PC-9 (cell line): ENCODE data around the gene TMEM184C. TPM values are rescaled to one million over a fixed set of nuclear protein-coding genes. Genes with fewer than 3 reads are reported as not detected.

ENCODE experiments used
- BruUV-seq: library from RNA; stranded (reverse); fragments of 400-500 nt; replicated peaks from 2 replicates; lab custom pipeline; 2021; lab: Mats Ljungman, UMichigan
- CTCF ChIA-PET: fragments of 300-600 bp; sonication (Branson Sonifier 250); formaldehyde crosslinking; loops from one replicate; lab custom pipeline; 2022; ENCODE audit warnings: antibody characterized with exemption; lab: Charles Lee
- POLR2A ChIA-PET: fragments of 300-600 bp; sonication (Branson Sonifier 250); formaldehyde crosslinking; loops from one replicate; lab custom pipeline; 2022; ENCODE audit warnings: antibody characterized with exemption; ENCODE audit not compliant: unreplicated experiment; lab: Charles Lee
- DNase-seq, 2 experiments: peaks; one replicate each; pipeline versions ENCODE4 v3.0.0 to v3.0.0-alpha.2; 2015 to 2022; ENCODE audit warnings: mixed read lengths in 1 of 2
- H2AFZ ChIP-seq: fragments of 200-600 bp; sonication (generic); 2 replicates; pipeline ENCODE4 v1.8.1; 2017; ENCODE audit warnings: antibody characterized with exemption
- H3F3A ChIP-seq: fragments of 200-600 bp; sonication (generic); 2 replicates; pipeline ENCODE4 v1.8.1; 2017; ENCODE audit warnings: antibody characterized with exemption, mild to moderate bottlenecking, low read depth; ENCODE audit not compliant: insufficient read depth
- H3K27ac ChIP-seq: fragments of 200-600 bp; sonication (generic); 2 replicates; pipeline ENCODE4 v1.6.1; 2016; ENCODE audit warnings: mixed run types
- H3K27me3 ChIP-seq: fragments of 200-600 bp; sonication (generic); 2 replicates; pipeline ENCODE4 v1.6.1; 2016; ENCODE audit warnings: low read depth, mixed run types; ENCODE audit not compliant: insufficient read depth
- H3K36me3 ChIP-seq: fragments of 200-600 bp; sonication (generic); 2 replicates; pipeline ENCODE4 v1.6.1; 2016; ENCODE audit warnings: low read depth, mixed run types
- H3K4me1 ChIP-seq: fragments of 200-600 bp; sonication (generic); replicated peaks from 2 replicates; pipeline ENCODE4 v1.6.1; 2016; ENCODE audit warnings: mixed run types; ENCODE audit not compliant: insufficient read depth
- H3K4me2 ChIP-seq: fragments of 200-600 bp; sonication (generic); 2 replicates; pipeline ENCODE4 v1.6.1; 2017; ENCODE audit warnings: mixed run types
- H3K4me3 ChIP-seq: fragments of 200-600 bp; sonication (generic); 2 replicates; pipeline ENCODE4 v1.6.1; 2016; ENCODE audit warnings: mixed run types
- H3K79me2 ChIP-seq: fragments of 200-600 bp; sonication (generic); 2 replicates; pipeline ENCODE4 v1.6.1; 2017; ENCODE audit warnings: low read depth, mixed run types
- H3K9me2 ChIP-seq: fragments of 200-600 bp; sonication (generic); 2 replicates; pipeline ENCODE4 v1.8.1; 2017; ENCODE audit warnings: mild to moderate bottlenecking; ENCODE audit not compliant: insufficient read depth
- H3K9me3 ChIP-seq: fragments of 200-600 bp; sonication (generic); 2 replicates; pipeline ENCODE4 v1.8.1; 2016; ENCODE audit warnings: low read depth; ENCODE audit not compliant: insufficient read depth
- H4K20me1 ChIP-seq: fragments of 200-600 bp; sonication (generic); 2 replicates; pipeline ENCODE4 v1.8.1; 2017; ENCODE audit not compliant: insufficient read depth
- EZH2 ChIP-seq: fragments of 200-600 bp; sonication (generic); IDR thresholded peaks from 2 replicates; pipeline ENCODE4 v1.8.0; 2017; ENCODE audit warnings: antibody characterized with exemption, low read depth
- intact Hi-C: fragments of 100-400 bp; cut with micrococcal nuclease; formaldehyde crosslinking; loops from one replicate; pipeline ENCODE4 v1.10.0; 2022; ENCODE audit not compliant: unreplicated experiment
- total RNA-seq: library from RNA; stranded (reverse); gene quantifications from 2 replicates; pipeline ENCODE4 v1.2.3, GENCODE V29; 2021
- TF ChIP-seq, protein P1 (sequence below): fragments of 200-600 bp; sonication (generic); conservative IDR thresholded peaks from 2 replicates; pipeline ENCODE4 v1.6.1; 2017; ENCODE audit warnings: mixed run types, antibody characterized with exemption, mild to moderate bottlenecking, moderate library complexity

Gene TMEM184C
- total RNA-seq, 1 experiment from 2014 or later = 40.4 TPM

DNA sequence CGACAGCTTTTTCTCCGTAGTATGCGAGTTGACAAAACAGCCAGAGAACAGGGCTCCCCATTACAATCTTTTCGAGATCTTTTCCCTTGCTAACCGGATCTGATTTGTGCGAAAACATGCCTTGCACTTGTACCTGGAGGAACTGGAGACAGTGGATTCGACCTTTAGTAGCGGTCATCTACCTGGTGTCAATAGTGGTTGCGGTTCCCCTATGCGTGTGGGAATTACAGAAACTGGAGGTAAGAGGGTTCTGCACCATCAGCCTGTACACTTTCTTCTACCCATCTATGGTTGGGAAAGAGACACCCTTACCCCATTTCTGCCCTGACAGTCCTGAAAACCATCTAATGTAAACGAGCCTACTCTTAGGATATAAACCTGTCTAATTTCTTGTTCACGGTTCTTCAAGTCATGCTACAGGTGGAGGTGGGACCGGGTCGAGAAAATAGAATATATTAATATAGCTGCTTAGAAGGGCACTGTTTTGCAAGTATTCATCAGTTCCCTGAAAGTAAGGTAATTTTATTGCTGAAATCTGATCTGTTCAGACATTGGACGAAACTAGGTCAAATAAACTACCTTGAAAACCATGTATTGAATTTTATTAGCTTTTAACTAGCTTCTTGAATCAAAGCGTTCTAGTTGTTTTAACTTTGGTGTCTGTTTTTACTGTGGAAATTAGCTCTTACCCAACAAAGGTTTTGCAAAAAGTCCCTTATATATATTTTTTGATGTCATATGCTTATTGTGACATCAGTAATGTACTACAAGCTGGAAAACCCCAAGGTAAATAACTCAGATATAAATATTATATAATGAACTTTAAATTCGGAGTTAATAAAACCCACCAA lies 869 bp downstream of the TMEM184C start:
- Histone ChIP-seq H3K4me3 (peak overlapping the region; percentile 84), H3K4me1 (no peaks in the 10 kb centered on the region; the same call in 1 of the 2 replicates), H3K9me2 (no peaks in the 10 kb centered on the region), H3F3A (no peaks in the 10 kb centered on the region), H2AFZ (peak overlapping the region; percentile 79), H3K36me3 (no peaks in the 10 kb centered on the region), H3K4me2 (peak overlapping the region; percentile 97), H3K9me3 (no peaks in the 10 kb centered on the region), H3K79me2 (peaks cover 30% of the 10 kb centered on the region), H4K20me1 (no peaks in the 10 kb centered on the region), H3K27ac (peak overlapping the region; percentile 44; the same call in 1 of the 2 replicates), H3K27me3 (no peaks in the 10 kb centered on the region)
- intact Hi-C loops = loop anchor here (1.0 to 5.0 kb wide), 3 partner anchors 21 to 1886 kb away; partner anchors contain the start of gene PRMT9
- BruUV-seq = no TSS peak
- ChIA-PET CTCF (interaction anchor here (0.5 to 2.4 kb wide), 6 partner anchors 21 to 1257 kb away, joined by 3 to 9 read pairs (median 4); no protein-coding TSS in a partner anchor), POLR2A (interaction anchor here (0.6 to 1.3 kb wide), 3 partner anchors 21 to 118 kb away, joined by 3 to 20 read pairs (median 4); no protein-coding TSS in a partner anchor)
- no peak for DNase-seq
- no peak for TF ChIP-seq EZH2
- TF ChIP-seq, protein P1, sequence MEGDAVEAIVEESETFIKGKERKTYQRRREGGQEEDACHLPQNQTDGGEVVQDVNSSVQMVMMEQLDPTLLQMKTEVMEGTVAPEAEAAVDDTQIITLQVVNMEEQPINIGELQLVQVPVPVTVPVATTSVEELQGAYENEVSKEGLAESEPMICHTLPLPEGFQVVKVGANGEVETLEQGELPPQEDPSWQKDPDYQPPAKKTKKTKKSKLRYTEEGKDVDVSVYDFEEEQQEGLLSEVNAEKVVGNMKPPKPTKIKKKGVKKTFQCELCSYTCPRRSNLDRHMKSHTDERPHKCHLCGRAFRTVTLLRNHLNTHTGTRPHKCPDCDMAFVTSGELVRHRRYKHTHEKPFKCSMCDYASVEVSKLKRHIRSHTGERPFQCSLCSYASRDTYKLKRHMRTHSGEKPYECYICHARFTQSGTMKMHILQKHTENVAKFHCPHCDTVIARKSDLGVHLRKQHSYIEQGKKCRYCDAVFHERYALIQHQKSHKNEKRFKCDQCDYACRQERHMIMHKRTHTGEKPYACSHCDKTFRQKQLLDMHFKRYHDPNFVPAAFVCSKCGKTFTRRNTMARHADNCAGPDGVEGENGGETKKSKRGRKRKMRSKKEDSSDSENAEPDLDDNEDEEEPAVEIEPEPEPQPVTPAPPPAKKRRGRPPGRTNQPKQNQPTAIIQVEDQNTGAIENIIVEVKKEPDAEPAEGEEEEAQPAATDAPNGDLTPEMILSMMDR = no peak

DNA sequence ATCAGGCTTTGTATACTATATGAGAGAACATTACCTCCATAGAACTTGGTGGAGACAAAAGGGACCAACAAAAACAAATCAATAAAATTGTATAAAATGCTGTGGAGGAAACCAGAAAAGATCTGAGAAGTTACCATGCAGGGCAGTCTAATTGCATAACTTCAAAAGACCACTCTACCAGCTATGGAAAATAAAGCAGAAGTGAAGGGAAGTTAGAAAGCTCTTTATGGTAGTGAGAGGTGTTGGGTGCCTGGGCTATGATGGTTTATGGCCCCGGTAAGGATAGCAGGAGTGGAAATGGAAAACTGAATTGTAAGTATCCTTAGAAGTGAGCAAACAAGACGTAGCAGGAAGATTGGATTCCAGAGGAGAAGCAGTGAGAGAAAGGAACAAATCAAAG lies 3.1 kb downstream of the TMEM184C start:
- DNase-seq = no peak
- no peaks in the 10 kb centered on the region for H4K20me1 ChIP-seq
- H3K9me3 ChIP-seq = no peaks in the 10 kb centered on the region
- no peaks in the 10 kb centered on the region for H3F3A ChIP-seq
- peaks cover 30% of the 10 kb centered on the region for H3K79me2 ChIP-seq
- H3K4me2 ChIP-seq = peak overlapping the region; percentile 7; the same call in 1 of the 2 replicates
- no peaks in the 10 kb centered on the region; the same call in 1 of the 2 replicates for H3K4me1 ChIP-seq
- no peaks in the 10 kb centered on the region for H3K27me3 ChIP-seq
- no peak overlapping the region for H2AFZ ChIP-seq
- no peak overlapping the region for H3K4me3 ChIP-seq
- POLR2A ChIA-PET = no interaction called here
- intact Hi-C loops = no loop called here
- no peak for TF ChIP-seq EZH2
- TF ChIP-seq, protein P1 = no peak
- CTCF ChIA-PET = interaction anchor here (0.7 kb wide), 1 partner anchor 217 kb away, joined by 4 read pairs; no protein-coding TSS in a partner anchor
- H3K27ac ChIP-seq = no peak overlapping the region
- H3K36me3 ChIP-seq = no peaks in the 10 kb centered on the region
- no peaks in the 10 kb centered on the region for H3K9me2 ChIP-seq
- no TSS peak for BruUV-seq

DNA sequence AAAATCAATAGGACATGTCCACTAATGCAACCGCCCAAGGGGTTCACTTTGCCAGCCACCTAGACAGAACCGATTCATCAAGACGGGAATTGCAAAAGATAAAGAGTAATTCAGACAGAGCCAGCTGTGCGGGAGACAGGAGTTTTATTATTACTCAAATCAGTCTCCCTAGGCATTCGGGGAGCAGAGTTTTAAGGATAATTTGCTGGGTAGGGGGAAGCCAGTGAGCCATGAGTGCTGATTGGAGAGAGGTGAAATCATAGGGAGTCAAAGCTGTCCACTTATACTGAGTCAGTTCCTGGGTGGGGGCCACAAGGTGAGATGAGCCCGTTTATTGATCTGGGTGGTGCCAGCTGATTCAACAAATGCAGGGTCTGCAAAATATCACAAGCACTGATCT lies 8.5 kb downstream of the TMEM184C start:
- no peaks in the 10 kb centered on the region for H3K79me2 ChIP-seq
- H3K4me3 ChIP-seq = no peak overlapping the region
- no peak overlapping the region for H3K27ac ChIP-seq
- no peaks in the 10 kb centered on the region for H3F3A ChIP-seq
- no peak for TF ChIP-seq EZH2
- TF ChIP-seq, protein P1 = no peak
- BruUV-seq = no TSS peak
- H3K9me2 ChIP-seq = no peaks in the 10 kb centered on the region
- ChIA-PET POLR2A (interaction anchor here (0.7 kb wide), 1 partner anchor 211 kb away, joined by 5 read pairs; no protein-coding TSS in a partner anchor), CTCF (no interaction called here)
- no peaks in the 10 kb centered on the region for H3K4me1 ChIP-seq
- DNase-seq = no peak
- H2AFZ ChIP-seq = no peak overlapping the region
- no peaks in the 10 kb centered on the region for H3K9me3 ChIP-seq
- H3K27me3 ChIP-seq = no peaks in the 10 kb centered on the region
- intact Hi-C loops = no loop called here
- no peaks in the 10 kb centered on the region for H4K20me1 ChIP-seq
- H3K4me2 ChIP-seq = no peak overlapping the region
- H3K36me3 ChIP-seq = peaks cover 9% of the 10 kb centered on the region; the same call in 1 of the 2 replicates
